COLO668 (cell line): Measurements from ENCODE around the gene NIT1.
"Not testable (repeated sequence)": the region's sequence is repeated elsewhere in the genome, so short reads cannot be mapped to it uniquely, and the experiment has no call there.

Experiments
- DNase-seq: peaks from one replicate; lab custom pipeline; 2025; ENCODE audit not compliant: unreplicated experiment; lab: John Stamatoyannopoulos, UW

The NIT1 gene

DNA sequence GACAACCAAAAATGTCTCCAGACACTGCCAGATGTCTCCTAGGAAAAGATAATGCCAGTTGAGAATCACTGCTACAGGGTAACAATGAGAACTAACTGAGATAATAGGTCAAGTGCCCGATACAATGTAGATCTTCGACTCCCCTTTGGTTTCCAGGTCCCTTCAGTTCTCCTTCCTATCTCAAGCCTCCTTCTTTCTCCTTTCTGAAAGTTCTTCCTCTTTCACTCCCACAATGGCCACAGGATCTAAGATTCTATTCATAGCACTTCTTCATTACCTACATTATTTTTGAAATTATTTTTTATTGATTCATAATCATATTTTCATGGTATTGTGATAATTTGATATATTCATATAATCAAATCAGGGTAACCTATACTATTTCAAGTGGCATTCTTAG is 6.4 kb upstream of the NIT1 start:
- no peak for DNase-seq

DNA sequence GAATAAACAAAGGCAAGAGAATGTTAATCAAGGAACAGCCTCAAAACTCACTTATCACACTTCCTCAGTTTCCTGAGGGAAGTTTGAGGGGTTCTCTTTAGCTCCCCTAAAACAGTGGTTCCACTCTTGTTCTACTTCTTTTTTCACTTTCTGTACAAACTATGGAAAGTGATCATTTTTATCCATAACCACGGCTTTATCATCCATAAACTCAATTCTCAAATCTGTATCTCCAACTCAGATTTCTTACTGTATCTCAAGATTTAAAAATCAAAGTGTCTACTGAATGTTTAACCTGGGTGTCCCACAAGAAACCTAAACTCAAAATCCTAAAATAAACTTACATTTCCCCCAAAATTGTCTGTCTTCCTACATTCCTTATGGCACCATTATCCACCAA is 4.0 kb upstream of the NIT1 start:
- DNase-seq = no peak

DNA sequence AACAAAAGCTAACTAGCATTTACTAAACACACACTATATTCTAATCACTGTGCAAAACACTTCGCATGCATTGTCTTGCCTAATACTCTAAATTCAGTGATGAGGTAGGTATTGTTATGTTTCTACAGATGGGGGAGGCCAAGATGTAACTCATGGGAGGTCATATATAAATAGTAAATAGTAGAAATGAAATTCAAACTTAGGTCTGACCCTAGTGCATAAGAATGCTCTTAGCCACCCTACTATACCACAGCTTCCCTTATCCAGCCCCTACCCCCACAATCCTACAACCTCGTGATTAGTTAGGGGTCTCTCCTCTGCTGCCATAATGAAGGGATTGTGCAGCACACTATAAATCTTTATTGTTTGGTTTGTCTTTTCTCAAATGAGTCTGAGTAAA is 3.3 kb upstream of the NIT1 start:
- DNase-seq = no peak

DNA sequence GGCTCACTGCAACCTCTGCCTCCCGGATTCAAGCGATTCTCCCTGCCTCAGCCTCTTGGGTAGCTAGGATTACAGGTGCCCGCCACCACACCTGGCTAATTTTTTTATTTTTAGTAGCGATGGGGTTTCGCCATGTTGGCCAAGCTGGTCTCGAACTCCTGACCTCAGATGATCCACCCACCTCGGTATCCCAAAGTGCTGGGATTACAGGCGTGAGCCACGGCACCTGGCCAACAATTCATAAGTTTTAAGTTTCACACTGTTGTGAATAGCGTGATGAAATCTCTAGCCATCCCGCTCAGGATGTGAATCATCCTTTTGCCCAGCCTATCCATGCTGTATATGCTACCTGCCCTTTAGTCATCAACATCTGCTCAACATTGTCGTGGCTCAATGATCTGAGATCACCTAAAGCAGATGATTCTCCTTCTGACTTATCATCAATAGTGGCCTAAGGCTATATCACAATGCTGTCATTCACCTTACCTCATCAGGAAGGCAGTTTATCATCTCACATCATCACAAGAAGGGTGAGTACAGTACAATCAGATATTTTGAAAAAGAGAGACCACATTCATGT is 2.7 kb upstream of the NIT1 start:
- peak; percentile 29 for DNase-seq

DNA sequence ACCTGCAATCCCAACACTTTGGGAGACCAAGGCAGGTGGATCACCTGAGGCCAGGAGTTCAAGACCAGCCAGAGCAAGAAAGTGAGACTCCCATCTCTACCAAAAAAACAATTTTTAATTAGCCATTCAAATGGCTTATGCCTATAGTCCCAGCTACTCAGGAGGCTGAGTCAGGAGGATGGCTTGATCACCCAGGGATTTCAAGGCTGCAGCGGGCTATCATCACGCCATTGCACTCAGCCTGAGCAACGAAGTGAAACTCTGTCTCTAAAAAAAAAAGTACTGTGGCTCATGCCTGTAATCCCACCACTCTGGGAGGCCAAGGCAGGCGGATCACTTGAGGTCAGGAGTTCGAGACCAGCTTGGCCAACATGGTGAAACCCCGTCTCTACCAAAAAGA is 1.9 kb upstream of the NIT1 start:
- not testable (repeated sequence) for DNase-seq

DNA sequence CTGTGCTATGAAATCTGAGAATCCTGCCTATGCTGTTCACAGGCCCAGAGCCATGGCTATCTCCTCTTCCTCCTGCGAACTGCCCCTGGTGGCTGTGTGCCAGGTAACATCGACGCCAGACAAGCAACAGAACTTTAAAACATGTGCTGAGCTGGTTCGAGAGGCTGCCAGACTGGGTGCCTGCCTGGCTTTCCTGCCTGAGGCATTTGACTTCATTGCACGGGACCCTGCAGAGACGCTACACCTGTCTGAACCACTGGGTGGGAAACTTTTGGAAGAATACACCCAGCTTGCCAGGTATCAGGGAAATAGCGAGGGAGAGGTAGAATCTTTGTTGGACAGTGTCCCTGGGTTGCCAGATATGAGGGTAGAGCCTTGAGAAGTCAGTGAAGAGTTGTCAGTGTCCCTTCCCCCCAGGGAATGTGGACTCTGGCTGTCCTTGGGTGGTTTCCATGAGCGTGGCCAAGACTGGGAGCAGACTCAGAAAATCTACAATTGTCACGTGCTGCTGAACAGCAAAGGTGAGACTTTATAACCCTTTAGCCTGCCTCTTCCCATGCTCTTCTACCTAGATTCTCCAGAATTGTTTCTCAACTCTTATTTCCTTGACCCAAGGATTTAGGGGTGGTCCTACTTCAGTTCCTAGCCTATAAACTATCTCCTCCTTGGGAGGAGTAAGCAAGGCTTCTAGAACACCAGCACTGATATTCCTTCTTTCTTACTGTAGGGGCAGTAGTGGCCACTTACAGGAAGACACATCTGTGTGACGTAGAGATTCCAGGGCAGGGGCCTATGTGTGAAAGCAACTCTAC is 1.4 kb downstream of the NIT1 start:
- DNase-seq = peak; percentile 27

DNA sequence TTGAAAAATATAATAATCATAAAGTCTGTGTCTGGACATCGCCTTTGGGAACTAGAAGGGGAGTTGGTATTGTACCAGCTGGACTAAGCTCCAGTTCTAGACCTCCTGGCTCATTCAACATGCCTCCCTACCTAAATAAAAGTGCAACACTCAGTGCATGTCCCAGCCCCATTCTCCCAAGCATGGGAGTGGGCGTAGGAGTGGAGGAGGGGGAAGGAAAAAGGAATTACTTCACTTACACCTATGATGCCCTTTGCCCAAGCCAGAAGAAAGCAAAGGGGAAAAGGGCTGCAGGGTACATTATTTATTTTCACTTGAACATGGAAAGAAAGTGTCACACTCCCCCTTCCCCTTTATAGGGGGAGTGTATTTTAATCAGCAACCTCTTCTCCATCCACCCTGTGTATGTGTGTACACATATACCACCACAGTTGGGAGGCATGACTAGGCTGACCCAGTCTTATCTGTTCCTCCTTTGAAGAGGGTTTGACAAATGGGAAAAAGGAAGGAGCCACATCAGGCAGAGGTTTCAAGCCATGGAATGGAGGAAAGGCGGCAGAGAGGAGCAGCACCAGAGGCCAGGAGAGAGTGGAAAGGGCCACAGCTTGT is 3.2 kb downstream of the NIT1 start:
- DNase-seq = no peak

DNA sequence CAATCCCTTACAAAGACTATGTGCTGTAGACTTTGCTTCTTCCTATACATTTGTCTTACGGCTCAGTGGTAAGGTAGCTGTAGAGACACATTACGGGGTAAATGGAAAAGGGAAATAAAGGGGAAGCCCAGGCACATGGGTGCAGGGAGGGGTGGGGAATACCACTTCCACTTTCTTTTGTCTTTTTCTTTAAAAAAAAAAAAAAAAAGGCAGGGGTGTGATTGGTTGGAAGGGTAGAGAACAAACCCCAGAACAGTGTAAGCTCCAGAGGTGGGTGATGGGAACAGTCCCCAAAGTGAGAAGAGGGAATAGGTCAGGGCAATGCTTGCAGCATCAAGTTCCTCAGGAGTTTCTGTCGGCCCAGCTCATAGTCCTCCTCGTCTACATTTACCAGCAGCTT is 3.9 kb downstream of the NIT1 start:
- DNase-seq = no peak

DNA sequence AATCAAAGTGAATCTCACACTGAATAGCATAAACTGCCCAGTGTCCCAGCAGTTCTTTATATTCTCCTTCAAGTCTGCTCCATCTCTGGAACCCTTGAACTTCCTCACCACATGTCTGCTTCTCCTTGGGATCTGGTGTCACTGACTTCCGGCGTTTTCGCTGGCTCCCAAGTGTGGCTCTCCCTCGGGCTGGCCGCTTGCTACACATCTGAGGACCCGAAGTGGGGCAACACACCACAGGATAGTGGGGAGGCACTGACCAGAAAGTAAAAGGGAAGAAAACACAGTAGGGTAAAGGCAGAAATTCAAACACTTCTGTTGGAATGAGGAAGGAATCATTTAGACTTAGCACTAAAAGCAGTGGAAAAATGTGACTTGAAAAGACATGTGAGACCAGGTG is 5.1 kb downstream of the NIT1 start:
- DNase-seq = no peak

DNA sequence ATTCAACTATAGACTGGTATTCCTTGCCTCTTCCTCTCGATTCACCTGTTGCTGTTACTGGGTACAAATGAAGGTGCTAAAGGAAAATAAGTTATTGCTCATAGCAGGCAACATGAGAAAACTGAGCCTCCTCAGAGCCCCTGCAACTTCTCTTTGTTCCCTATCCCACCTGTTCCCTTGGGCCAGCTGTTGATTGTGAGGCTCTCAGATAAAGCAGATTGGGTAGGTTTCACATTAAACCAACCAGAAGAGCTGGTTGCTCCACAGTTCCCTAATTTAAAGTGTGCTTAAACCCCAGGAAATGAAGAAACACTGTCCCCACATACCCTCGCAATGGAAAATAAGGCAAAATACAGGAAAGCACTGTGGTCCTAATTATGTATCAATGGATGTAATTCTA is 9.7 kb downstream of the NIT1 start:
- no peak for DNase-seq

DNA sequence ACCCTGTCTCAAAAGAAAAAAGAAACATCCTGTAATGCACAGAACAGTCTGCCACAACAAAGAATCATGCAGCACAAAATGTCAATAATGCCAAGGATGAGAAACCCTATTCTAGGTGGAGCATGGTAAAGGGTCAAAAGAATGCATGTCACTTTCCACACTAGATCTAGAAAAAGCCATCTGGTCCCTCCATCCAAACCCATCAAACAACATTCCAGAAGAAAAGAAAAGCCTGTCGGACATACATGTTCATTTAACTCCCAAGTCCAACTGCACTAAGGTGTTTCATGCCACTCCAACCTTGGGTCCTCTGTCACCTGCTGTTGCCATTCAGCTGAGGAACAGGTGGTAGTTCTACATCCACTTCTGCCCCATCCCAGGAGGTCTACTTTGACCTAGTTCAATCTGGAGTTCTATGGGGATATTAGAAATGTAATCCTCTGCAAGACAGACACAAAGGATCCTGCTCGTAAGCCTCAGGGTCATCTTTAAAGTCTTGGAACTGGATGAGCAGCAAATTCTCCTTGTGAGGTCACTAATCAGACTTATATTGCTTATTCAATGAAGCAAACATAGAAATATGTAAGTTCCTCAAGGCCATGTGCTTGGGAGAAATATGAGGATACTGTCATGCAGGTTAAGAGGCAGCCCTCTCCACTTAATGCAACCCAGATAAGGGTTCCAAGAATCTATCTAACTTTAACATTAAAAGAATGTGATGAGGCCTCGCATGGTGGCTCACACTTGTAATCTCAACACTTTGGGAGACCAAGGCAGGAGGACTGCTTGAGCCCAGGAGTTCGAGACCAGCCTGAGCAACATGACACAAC is 10.9 kb downstream of the NIT1 start:
- no peak for DNase-seq

DNA sequence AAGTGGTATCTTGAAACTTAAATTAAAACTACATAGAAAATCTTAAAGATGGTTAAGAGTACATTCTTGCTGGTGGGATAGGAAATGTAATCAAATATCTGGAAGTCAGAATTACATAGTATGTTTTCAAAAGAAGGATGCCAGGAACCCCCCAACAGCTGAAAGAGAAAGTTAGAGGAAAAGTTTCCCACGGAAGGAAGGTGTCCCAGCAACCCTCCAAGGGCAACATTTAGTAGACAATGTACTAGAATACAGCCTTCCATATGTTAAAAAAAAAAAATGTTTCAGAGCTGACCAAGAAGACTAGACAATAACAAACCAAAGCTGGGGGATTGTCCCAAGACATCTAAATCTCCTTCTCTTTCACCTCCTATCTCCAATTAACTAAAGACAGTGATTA is 12.4 kb downstream of the NIT1 start:
- DNase-seq = no peak

DNA sequence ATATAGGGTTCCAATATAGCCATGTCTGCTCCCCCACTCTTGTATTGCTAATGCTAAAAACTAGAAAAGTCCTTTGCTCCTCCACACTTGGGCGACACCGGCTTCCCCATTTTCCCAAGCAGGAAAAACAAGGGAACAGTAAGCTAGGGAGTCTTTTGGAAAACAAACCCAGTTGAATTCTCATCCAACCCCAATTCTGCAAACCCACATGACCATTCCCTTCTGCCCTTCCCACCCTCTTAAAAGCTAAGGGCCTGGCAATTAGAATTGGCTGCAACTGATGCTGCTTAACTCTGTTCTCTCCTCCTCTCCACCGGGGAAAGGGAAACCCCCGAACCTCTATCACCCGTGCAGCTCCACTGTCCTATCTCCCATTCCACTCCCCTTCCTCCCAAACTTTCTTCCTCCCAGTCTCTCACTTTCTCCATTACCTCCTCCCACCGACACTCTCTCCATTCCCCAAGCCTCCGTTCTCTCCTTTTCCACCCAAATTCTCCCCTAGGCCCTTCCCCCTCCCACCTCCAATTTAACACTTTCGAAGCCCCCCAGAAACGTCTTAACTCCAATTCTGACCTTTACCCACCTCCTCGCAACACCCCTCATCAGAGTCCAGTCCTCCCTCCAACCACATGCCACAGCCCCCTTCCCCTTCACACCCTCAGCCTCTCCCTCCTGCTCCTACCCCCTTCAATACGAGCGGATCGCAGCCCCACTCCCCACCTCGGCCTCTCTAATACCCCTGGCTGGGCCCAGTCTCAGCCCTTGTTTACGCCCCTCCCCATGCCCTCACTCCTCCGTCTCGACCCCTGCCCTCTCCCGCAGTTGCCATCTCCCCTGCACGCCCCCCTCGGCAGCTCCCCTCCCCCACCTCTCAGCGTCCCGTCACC is 13.9 kb downstream of the NIT1 start:
- no peak for DNase-seq

DNA sequence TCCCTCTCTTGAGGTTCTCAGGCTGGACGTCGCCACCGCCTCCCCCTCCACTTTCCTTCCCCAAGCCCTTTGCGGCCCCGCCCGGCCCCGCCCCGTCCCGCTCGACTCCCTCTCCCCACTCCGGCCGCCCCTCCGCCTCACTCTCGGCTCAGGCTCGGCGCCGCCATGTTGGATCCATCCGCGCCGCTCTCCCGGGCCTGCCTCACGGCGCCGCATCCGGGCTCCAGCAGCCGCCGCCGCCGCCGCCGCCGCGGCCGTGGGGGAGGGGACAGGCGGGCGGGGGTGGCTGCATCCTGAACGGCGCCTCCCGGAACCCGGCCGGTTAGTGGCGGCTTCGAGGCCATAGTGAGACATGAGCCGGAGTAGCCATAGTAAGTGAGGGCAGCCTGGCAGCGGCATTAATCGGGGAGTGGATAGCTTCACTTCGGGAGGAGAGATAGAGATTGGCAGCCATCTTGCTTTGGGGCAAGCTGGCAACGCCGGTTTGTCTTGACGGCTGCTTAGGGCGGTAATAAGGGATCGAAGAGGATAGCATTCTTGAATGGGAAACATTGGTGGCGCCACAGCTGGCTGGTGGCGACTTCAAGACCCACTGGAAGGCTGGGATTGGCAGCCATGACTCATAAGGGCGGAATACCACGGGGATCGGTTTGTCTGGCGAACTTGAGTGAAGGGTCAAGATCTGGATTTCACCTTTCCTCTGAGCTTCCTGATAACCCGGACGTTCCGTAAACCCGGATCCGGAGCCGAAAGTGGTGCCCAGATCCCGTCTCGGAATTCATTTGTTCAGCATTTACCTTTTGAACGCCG is 14.7 kb downstream of the NIT1 start, which contains the start of gene DEDD:
Gene DEDD, minus strand, starts transcription at position 258 of the 810 bp plus-strand sequence. CDS start 8,205 bp downstream, outside the sequence.
- peak; percentile 92 for DNase-seq

DNA sequence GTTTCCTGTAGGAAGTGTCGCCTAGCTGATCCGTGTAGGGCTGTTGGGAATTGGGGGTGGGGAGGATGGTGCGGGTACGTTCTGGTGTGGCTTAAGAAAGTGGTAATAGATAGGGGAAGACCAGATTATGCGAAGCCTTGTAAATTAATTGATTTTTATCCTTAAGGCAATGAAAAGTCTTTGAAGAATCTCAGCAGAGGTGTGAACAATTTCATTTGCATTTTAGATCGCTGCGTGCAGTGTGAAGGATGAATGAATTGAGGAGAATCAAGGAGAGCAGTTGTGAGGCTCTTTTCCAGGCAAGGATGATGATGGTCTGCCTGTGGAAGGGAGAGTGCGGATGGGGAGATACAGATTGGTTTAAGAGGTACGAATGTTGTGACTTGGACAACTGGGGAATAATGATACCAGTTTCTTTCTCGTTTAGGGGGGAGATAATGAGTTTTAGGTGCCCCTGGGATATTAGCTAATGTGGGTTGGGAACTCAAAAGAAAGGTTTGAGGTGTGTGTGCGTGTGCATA is 15.4 kb downstream of the NIT1 start:
- DNase-seq = no peak

DNA sequence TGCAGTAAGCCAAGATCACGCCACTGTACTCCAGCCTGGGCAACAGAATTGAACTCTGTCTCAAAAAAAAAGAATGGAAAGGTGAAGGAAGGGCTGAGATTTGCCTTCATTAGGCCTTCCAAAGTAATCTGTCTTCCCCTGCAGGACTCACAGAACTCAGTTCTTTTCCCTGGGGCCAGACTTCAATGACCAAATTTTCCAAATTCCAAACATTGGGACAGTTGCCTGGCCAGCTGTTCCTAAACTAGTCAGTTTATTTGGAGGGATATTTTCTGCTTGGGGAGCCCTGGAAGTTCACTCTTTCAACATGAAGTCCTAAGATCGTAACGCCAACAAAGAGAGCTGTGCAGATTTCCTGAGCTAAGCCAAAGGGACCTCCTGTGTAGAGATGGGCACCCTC is 20.0 kb downstream of the NIT1 start:
- no peak for DNase-seq

DNA sequence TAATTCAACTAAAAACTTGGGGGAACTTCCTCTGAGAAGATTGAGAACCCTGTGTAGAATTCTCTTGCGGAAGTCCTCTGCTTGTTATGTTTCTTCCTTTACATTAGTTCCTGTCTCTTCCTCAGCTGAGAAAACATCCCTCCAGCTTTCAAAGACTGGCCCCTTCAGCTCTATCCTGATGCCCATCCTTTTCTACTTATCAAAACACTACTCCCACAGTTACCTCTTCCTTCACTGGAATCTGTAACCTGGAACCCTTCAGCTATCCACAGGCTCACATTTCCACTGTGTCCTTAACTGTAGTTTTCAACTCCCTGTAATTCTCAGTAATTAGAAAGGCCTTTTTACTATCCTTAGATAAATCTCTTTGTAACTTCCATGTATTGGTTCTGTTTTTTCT is 20.5 kb downstream of the NIT1 start:
- no peak for DNase-seq

DNA sequence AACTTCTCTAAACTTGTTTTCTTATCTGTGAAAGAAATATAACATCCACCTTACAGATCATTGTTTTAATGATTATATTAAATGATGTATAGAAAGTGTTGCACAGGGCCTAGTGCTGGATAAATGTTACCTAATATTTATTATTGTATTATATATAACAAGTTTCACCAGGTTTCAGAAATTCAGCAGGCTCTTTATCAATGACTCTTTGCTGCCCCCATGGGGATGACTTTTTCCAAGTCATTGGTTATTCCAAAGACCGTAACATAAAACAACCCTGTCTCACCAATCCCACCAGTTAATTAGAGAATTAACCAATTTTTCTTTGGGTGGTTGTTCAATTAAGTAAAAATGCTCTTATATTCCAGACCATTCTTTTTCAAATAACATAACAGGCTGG is 21.9 kb downstream of the NIT1 start:
- DNase-seq = peak; percentile 19

DNA sequence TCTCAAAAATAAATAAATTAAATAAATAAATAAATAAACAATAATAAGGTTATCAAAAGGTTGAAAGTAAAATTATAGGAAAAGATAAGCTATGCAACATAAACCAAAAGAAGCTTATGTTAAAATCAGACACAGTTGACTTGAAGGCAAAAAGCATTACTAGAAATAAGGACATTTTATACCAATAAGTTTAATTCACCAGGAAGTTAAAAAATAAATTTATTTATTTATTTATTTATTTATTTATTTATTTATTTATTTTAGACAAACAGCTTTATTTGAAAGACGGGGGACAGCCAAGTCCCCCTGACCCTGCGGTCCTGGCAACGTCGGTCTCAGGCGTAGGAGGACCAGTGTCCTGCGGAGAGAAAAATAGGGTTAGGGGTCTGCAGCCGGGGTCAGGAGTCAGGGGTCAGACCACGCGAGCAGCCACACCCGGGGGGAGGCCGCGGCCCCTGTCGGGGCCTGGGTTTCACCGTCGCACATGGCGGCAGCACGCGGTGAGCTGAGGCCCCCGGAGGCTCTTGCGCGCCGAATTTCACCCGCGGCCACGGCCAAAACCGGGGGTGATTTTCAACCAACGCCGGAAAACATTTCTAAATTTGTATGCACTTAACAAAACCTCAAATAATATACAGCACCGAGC is 23.0 kb downstream of the NIT1 start:
- DNase-seq = no peak
